ENCODE measurements around the gene UGT8.

DNA sequence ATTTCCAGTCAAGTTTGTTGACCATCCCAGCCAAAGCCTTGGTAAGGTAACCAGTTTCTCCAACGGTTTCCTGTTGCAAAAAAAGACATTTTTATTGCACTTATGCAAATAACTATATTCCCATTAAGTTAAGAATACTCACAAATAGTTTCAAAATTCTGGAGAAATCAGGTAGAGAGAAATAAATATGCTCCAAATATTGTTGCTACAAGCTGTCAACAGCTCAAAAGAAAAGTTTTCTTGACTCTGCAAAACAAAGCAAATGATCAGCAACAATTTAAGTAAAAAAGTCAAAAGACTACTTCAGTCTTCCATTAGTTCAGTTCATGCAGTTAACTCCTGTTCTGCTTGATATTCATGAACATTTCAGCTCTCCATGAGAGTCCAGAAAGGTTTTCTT is 49.0 kb upstream of the UGT8 start:
- TF ChIP-seq POLR2AphosphoS5 (IDR thresholded peaks at IDR 0.05) (no peak), POLR2A (IDR thresholded peaks at IDR 0.05) (no peak)
- TF ChIP-seq, protein P1, sequence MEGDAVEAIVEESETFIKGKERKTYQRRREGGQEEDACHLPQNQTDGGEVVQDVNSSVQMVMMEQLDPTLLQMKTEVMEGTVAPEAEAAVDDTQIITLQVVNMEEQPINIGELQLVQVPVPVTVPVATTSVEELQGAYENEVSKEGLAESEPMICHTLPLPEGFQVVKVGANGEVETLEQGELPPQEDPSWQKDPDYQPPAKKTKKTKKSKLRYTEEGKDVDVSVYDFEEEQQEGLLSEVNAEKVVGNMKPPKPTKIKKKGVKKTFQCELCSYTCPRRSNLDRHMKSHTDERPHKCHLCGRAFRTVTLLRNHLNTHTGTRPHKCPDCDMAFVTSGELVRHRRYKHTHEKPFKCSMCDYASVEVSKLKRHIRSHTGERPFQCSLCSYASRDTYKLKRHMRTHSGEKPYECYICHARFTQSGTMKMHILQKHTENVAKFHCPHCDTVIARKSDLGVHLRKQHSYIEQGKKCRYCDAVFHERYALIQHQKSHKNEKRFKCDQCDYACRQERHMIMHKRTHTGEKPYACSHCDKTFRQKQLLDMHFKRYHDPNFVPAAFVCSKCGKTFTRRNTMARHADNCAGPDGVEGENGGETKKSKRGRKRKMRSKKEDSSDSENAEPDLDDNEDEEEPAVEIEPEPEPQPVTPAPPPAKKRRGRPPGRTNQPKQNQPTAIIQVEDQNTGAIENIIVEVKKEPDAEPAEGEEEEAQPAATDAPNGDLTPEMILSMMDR (IDR thresholded peaks at IDR 0.05): no peak
